T-helper 9 cell (primary cell): Measurements from ENCODE around the gene PCCB.
"Not testable (repeated sequence)": the region's sequence is repeated elsewhere in the genome, so short reads cannot be mapped to it uniquely, and the experiment has no call there.

Experiments used
- DNase-seq: peaks from one replicate; pipeline ENCODE4 v3.0.0-alpha.2; 2020

Gene PCCB

GRCh38 chr3:136263251-136263650 lies 13.1 kb downstream of the PCCB start:
- DNase-seq = no peak

GRCh38 chr3:136266468-136267125 lies 16.5 kb downstream of the PCCB start:
- DNase-seq = not testable (repeated sequence)

DNA sequence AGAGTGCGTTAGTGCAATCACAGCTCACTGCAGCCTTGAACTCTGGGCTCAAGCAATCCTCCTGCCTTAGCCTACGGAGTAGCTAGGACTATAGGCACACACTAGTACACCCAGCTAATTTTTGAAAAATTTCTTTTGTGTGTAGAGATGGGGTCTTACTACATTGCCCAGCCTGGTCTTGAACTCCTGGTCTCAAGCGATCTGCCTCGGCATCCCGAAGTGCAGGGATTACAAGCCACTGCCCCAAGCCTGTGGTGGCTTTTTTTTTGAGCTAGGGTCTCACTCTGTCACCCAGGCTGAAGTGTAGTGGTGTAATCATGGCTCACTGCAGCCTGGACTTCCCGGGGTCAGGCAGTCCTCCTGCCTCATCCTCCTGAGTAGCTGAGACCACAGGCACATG lies 17.1 kb downstream of the PCCB start:
- no peak for DNase-seq

- no peak for DNase-seq
Observed at GRCh38 chr3:136270179-136270578, 20.0 kb downstream of the PCCB start.

- DNase-seq = not testable (repeated sequence)
Observed at GRCh38 chr3:136271626-136272025, 21.5 kb downstream of the PCCB start.

GRCh38 chr3:136276049-136276755 lies 26.1 kb downstream of the PCCB start:
- no peak for DNase-seq

- no peak for DNase-seq
Observed at GRCh38 chr3:136277115-136277514, 27.0 kb downstream of the PCCB start.

GRCh38 chr3:136277634-136278033 lies 27.5 kb downstream of the PCCB start:
- no peak for DNase-seq

DNA sequence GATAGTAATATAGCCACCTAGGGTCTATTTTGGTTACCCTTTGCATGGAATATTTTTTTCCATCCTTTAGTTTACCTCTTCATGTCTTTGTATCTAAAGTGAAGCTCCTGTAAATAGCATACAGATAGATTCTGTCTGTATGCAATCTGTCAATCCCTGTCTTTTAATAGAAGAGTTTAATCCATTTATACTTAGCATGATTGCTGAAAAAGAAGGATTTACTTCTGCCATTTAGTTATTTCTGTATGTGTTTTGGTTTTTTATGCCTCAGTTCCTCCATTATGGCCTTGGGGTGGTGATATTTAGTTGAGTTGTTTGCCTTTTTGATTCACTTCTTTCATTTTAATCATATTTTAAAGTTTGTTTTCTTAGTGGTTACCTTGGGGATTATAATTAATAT lies 29.0 kb downstream of the PCCB start:
- no peak for DNase-seq

DNA sequence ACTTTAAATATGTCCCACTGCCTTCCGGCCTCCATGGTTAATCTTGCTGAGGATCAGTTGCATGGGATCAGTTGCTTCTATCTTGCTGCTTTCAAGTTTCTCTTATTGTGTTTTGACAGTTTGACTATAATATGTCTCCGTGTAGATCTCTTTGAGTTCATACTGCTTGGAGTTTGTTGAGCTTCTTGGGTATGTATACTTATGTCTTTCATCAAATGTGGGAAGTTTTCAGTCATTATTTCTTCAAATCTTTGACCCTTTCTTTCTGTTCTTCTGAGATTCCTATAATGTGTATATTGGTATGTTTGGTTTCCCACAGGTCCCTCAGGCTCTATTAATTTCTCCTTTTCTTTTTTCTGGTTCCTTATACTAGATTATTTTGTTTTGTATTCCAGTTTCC lies 30.8 kb downstream of the PCCB start:
- no peak for DNase-seq

- no peak for DNase-seq
Observed at GRCh38 chr3:136281966-136282520, 31.9 kb downstream of the PCCB start.

- no peak for DNase-seq
Observed at GRCh38 chr3:136283627-136284026, 33.5 kb downstream of the PCCB start.

DNA sequence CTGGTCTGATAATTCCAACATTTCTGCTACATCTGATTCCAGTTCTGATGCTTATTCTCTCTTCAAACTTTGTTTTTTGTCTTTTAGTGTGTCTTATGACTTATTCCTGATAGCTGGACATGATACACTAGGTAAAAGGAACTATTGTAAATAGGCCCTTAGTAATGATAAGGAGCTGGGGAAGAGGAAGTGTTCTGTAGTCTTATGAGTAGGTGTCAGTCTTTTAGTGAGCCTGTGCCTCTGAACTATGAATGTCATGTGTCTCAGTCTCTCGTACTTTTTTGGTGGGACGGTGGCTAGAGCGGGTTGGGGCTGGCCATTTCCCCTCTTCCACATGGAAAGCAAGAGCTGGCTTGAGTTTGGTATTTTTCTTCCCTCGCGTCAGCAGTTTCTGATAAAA lies 41.2 kb downstream of the PCCB start:
- no peak for DNase-seq

- no peak for DNase-seq
Observed at GRCh38 chr3:136292500-136292899, 42.4 kb downstream of the PCCB start.

GRCh38 chr3:136293279-136293678 lies 43.1 kb downstream of the PCCB start:
- DNase-seq = no peak

DNA sequence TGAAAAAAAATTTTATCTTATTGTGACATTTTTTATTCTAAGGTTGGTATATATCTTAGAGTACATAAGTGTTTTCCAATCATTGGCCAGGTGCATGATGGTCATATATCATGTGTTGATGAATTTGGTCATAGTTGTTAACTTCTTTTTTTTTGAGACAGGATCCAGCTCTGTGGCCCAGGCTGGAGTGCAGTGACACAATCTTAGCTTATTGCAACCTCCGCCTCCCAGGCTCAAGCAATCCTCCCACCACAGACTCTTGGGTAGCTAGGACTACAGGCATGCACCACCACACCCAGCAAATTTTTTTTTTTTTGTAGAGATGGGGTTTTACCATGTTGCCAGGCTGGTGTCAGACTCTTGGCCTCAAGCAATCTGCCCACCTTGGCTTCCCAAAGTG lies 44.0 kb downstream of the PCCB start:
- DNase-seq = no peak

- DNase-seq = no peak
Observed at GRCh38 chr3:136296960-136297359, 46.8 kb downstream of the PCCB start.

DNA sequence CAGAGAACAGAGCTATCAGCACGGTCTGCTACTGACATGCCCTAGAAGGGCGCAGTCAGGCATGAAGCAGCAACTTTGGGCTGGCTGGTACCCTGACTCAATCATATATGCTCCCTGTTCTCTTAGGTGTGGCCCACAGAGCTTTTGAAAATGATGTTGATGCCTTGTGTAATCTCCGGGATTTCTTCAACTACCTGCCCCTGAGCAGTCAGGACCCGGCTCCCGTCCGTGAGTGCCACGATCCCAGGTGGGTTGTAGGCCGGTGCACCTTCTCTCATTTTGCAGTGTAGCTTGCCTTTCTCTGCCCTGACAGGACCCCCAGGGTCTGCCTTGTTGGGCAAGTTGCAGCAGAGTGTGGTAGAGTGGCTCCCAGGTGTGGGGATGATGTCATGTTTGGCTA lies 47.7 kb downstream of the PCCB start:
- DNase-seq = no peak

GRCh38 chr3:136300444-136300843 lies 50.3 kb downstream of the PCCB start:
- DNase-seq = no peak

DNA sequence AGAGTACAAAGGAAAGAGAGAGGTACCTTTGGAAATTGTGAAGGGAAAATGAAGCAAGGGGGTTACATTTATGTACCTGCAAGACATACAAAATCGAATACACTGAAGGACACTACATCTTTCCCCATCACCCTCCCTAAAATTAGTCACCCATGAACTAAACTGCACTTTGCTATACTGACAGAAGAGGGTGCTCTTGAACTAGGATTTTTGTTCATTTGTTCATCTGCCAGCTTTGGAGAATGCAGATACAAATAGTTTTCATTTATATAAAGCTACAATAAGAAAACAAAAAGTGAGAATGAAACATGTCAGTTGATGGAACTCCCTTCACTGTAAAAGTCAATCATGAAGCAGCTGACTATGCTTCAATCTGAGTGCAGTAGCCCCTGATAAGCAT lies 55.7 kb downstream of the PCCB start:
- no peak for DNase-seq

GRCh38 chr3:136311261-136311660 lies 61.1 kb downstream of the PCCB start:
- no peak for DNase-seq

GRCh38 chr3:136311968-136312367 lies 61.8 kb downstream of the PCCB start:
- DNase-seq = no peak

GRCh38 chr3:136326316-136326715 lies 76.2 kb downstream of the PCCB start:
- DNase-seq = no peak

DNA sequence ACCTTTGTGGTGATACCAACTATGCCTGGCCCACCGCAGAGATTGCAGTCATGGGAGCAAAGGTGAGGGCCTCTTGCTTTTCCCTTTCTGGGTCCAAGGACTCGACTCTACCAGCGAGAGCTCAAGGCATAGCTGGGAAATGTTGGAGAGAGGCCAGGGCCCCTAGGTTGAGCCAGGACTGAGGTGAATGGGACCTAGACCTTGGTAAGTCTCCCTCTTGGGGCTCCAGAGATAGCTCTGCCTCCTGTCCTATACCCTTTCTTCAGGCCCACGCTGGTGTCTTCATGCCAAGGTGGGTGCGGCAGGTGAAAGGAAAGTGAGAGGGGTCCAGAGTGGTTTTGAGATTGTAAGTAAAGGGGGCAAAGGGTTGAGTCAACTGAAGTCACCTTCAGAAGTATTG lies 77.5 kb downstream of the PCCB start:
- DNase-seq = no peak
